Breast epithelium (tissue), 3 donors: ENCODE measurements around the gene RIF1.

Experiments used
- POLR2A ChIP-seq: fragments of 450-650 bp; IDR thresholded peaks from one replicate; pipeline ENCODE4 v1.6.1; 2016; ENCODE audit warnings: antibody characterized with exemption, mild to moderate bottlenecking, moderate library complexity
- TF ChIP-seq, protein P1 (sequence below), 3 donors: fragments of 450-650 bp; IDR thresholded peaks; one replicate each; pipeline ENCODE4 v1.5.1; 2016 to 2017; ENCODE audit warnings: antibody characterized with exemption in 3 of 3, mild to moderate bottlenecking in 3 of 3, moderate library complexity in 3 of 3

DNA sequence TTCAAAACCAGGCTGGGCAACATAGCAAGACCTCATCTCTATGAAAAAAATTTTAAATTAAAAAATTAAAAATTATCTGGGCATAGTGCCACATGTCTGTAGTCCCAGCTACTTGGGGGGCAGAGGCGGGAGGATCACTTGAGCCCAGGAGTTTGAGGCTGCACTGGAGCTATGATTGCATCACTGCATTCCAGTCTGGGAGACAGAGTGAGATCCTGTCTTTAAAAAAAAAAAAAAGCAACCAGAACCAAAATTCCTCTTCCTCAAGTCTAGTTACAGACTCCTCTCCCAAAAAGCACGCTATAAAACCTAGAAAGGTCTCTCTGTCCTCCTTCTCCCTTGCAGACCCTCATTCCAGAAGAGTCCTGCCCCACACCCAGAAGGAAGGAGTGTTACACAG lies 28.4 kb upstream of the RIF1 start:
- no peak for TF ChIP-seq POLR2A
- TF ChIP-seq, protein P1, sequence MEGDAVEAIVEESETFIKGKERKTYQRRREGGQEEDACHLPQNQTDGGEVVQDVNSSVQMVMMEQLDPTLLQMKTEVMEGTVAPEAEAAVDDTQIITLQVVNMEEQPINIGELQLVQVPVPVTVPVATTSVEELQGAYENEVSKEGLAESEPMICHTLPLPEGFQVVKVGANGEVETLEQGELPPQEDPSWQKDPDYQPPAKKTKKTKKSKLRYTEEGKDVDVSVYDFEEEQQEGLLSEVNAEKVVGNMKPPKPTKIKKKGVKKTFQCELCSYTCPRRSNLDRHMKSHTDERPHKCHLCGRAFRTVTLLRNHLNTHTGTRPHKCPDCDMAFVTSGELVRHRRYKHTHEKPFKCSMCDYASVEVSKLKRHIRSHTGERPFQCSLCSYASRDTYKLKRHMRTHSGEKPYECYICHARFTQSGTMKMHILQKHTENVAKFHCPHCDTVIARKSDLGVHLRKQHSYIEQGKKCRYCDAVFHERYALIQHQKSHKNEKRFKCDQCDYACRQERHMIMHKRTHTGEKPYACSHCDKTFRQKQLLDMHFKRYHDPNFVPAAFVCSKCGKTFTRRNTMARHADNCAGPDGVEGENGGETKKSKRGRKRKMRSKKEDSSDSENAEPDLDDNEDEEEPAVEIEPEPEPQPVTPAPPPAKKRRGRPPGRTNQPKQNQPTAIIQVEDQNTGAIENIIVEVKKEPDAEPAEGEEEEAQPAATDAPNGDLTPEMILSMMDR (IDR thresholded peaks at IDR 0.05) = no peak
